BE2C (cell line): Measurements from ENCODE around the gene FARP1.

ENCODE experiments used
- DNase-seq: peaks from one replicate; pipeline ENCODE4 v3.0.0-alpha.2; 2020
- H3K27me3 ChIP-seq: fragments of 250-450 bp; sonication (Bioruptor Pico); 2 replicates; pipeline ENCODE4 v1.5.1; 2020; ENCODE audit warnings: mild to moderate bottlenecking
- H3K36me3 ChIP-seq: fragments of 250-450 bp; sonication (Bioruptor Pico); 2 replicates; pipeline ENCODE4 v1.5.1; 2020; ENCODE audit warnings: mild to moderate bottlenecking
- H3K4me1 ChIP-seq: fragments of 250-450 bp; sonication (Bioruptor Pico); 2 replicates; pipeline ENCODE4 v1.5.1; 2020
- H3K4me3 ChIP-seq: 2 replicates; pipeline ENCODE4 v1.5.1; 2011; ENCODE audit warnings: low read depth, low read length
- H3K9me3 ChIP-seq: fragments of 250-450 bp; sonication (Bioruptor Pico); 2 replicates; pipeline ENCODE4 v1.5.1; 2020
- CTCF ChIP-seq: IDR thresholded peaks from 2 replicates; pipeline ENCODE4 v1.5.1; 2012; ENCODE audit warnings: mild to moderate bottlenecking, low read depth, low read length

FARP1 gene

DNA sequence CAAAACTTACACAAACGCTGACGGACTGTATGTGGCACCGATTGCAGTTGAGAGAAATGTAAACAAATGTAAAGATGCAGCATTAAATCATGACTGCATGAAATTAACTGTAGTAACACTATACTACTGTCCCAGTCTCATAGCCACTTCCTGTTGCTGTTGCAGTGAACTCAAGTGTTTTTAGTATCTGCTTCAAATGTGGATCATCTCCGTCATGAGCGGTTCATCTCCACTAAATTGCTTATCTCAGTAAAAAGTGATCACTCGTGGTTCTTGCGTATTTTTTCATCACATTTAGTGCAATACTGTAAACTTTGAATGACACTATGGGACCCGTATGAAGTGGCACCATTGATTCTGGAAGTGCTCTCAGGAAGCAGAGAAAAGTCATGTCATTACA lies 94.4 kb downstream of the FARP1 start:
- no peak for TF ChIP-seq CTCF
- H3K9me3 ChIP-seq = no peaks in the 10 kb centered on the region
- H3K4me1 ChIP-seq = peaks cover 3% of the 10 kb centered on the region
- H3K36me3 ChIP-seq = no peaks in the 10 kb centered on the region
- DNase-seq = no peak
- H3K27me3 ChIP-seq = no peaks in the 10 kb centered on the region
- H3K4me3 ChIP-seq = no peak overlapping the region

DNA sequence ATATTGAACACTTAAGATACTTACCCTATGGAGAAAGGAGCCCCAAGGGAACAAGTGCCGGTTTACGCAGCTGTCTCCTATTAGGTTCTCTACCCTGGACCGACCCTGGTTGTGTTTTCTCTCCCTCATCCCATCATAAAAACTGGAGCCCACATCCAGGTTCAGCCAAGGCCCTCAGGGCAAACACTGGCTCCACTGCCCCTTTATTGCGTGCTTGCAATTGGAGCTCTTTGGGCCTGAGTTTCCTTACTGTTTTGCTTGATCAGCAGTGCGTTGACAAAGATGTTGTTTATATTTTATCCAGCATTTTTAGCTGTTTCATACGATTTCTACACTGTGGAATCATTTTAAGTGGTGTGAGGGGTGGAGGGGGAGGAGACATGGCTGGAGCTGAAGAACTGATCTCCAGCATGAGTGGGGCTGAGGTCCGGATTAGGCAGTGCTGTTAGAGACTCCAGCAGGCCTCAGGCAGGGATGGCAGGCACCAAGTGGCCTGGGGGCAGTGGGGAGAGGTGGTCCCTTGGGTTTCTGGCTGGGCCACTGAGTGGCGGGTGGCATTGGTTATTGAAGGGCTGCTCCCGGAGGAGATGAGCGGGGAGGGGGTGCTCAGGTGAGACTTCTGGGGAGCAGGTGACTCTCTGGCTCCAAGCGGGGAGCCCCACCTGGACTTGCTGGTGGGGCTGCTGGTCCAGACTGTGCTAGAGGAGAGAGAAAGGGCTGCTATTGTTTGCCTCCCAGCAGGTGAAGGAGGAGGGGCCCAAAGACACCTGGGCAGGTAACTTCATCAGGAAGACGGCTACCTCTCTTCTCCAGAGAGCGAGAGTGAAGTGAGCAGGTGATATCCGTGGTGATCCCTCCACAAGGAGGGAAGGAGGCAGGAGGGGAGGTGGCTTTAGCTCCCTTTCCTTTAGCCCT lies 96.5 kb downstream of the FARP1 start:
- Histone ChIP-seq H3K4me3 (no peak overlapping the region), H3K27me3 (no peaks in the 10 kb centered on the region)

DNA sequence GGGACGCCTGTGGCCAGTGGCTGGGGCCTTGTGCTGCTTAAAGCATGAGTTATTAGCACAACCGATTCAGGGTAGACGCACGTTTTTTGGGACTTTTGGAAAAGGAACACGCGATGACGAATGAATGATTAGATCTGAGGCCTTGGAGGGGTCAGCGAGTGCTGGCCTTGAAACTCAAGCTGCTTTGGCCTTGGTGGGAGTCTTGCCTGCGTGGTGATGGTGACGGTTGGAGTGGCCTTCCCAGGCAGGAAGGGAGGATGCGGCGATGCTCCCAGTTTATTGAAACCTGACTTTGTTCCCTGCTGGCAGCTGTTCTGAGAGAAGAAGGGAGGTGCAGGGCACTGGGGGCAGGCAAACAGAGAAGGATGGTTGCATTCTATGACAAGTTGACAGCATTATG lies 97.2 kb downstream of the FARP1 start:
- no peak for TF ChIP-seq CTCF
- Histone ChIP-seq H3K4me1 (peaks cover 3% of the 10 kb centered on the region), H3K4me3 (no peak overlapping the region), H3K9me3 (no peaks in the 10 kb centered on the region), H3K27me3 (no peaks in the 10 kb centered on the region), H3K36me3 (no peaks in the 10 kb centered on the region)
- DNase-seq = no peak

More for the DNA sequence above, 96.5 kb downstream of the FARP1 start:
- H3K4me1 ChIP-seq = peaks cover 3% of the 10 kb centered on the region
- TF ChIP-seq CTCF = no peak
- DNase-seq = peak; percentile 32
- H3K36me3 ChIP-seq = no peaks in the 10 kb centered on the region
- no peaks in the 10 kb centered on the region for H3K9me3 ChIP-seq

- Histone ChIP-seq H3K4me3 (no peak overlapping the region), H3K9me3 (no peaks in the 10 kb centered on the region), H3K36me3 (no peaks in the 10 kb centered on the region), H3K27me3 (no peaks in the 10 kb centered on the region), H3K4me1 (peaks cover 3% of the 10 kb centered on the region)
- DNase-seq = no peak
- no peak for TF ChIP-seq CTCF
Measured at GRCh38 chr13:98240974-98241373, 98.1 kb downstream of the FARP1 start.

DNA sequence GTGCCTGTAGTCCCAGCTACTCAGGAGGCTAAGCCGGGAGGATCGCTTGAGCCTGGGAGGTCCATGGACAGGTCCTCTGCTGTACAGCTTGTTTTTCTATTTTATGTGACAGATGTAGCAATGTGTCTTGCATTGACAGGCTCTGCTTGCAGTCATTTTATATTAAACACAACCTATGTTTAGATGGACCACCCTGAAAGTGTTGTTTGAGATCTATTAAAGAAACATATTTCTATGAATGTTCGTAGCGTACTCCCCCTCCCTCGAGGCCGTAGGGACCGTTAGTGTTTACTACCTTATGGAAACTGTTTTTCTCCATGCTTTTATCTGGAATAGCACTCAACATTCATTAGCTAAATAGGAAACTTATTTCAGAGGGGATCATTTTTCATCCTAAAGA lies 99.1 kb downstream of the FARP1 start:
- no peaks in the 10 kb centered on the region for H3K9me3 ChIP-seq
- no peak for TF ChIP-seq CTCF
- no peak for DNase-seq
- H3K27me3 ChIP-seq = no peaks in the 10 kb centered on the region
- H3K36me3 ChIP-seq = no peaks in the 10 kb centered on the region
- H3K4me3 ChIP-seq = no peak overlapping the region
- peaks cover 3% of the 10 kb centered on the region for H3K4me1 ChIP-seq

GRCh38 chr13:98242403-98242802 lies 99.5 kb downstream of the FARP1 start:
- Histone ChIP-seq H3K4me3 (no peak overlapping the region), H3K4me1 (peaks cover 3% of the 10 kb centered on the region), H3K9me3 (no peaks in the 10 kb centered on the region), H3K27me3 (no peaks in the 10 kb centered on the region), H3K36me3 (no peaks in the 10 kb centered on the region)
- TF ChIP-seq CTCF = no peak
- DNase-seq = no peak
